HL-60/S4 (cell line): ENCODE measurements around the gene XPC.

ENCODE experiments used
- in situ Hi-C: fragments of 300-500 bp; cut with MboI; formaldehyde crosslinking; loops from 2 replicates; pipeline ENCODE4 v1.14.3; 2022; ENCODE audit warnings: low sequenced_read_pairs

The XPC gene

GRCh38 chr3:14174483-14174882, 3.9 kb downstream of the XPC start:
- in situ Hi-C loops, result no loop called here

GRCh38 chr3:14172496-14172895, 5.9 kb downstream of the XPC start:
- in situ Hi-C loops, result no loop called here

GRCh38 chr3:14170531-14171159, 7.8 kb downstream of the XPC start:
- in situ Hi-C loops, result no loop called here

GRCh38 chr3:14169871-14170270, 8.5 kb downstream of the XPC start:
- in situ Hi-C loops, result no loop called here

GRCh38 chr3:14169435-14169834, 9.0 kb downstream of the XPC start:
- in situ Hi-C loops, result no loop called here

GRCh38 chr3:14166877-14167603, 11.4 kb downstream of the XPC start:
- in situ Hi-C loops, result no loop called here

GRCh38 chr3:14162178-14162577, 16.2 kb downstream of the XPC start:
- in situ Hi-C loops, result no loop called here

- in situ Hi-C loops, result no loop called here
Observed at GRCh38 chr3:14161282-14161681, 17.1 kb downstream of the XPC start.

GRCh38 chr3:14159426-14159825, 19.0 kb downstream of the XPC start:
- in situ Hi-C loops, result no loop called here

GRCh38 chr3:14158370-14158769, 20.0 kb downstream of the XPC start:
- in situ Hi-C loops, result no loop called here

GRCh38 chr3:14157951-14158350, 20.4 kb downstream of the XPC start:
- in situ Hi-C loops, result no loop called here

- in situ Hi-C loops, result no loop called here
Observed at GRCh38 chr3:14156843-14157561, 21.4 kb downstream of the XPC start.

GRCh38 chr3:14156201-14156600, 22.2 kb downstream of the XPC start:
- in situ Hi-C loops, result no loop called here

GRCh38 chr3:14154895-14155440, 23.4 kb downstream of the XPC start:
- in situ Hi-C loops, result no loop called here

GRCh38 chr3:14154276-14154675, 24.1 kb downstream of the XPC start:
- in situ Hi-C loops, result no loop called here

GRCh38 chr3:14153663-14154062, 24.7 kb downstream of the XPC start:
- in situ Hi-C loops, result no loop called here

- in situ Hi-C loops, result no loop called here
Observed at GRCh38 chr3:14152963-14153355, 25.4 kb downstream of the XPC start.

GRCh38 chr3:14152233-14152962, 26.0 kb downstream of the XPC start:
- in situ Hi-C loops, result no loop called here

- in situ Hi-C loops, result no loop called here
Observed at GRCh38 chr3:14151471-14152083, 26.8 kb downstream of the XPC start.

- in situ Hi-C loops, result no loop called here
Observed at GRCh38 chr3:14150491-14151230, 27.7 kb downstream of the XPC start.
